ENCODE measurements around the gene SYTL2. TPM values are rescaled to one million over a fixed set of nuclear protein-coding genes. Genes with fewer than 3 reads are reported as not detected.

The SYTL2 gene
- total RNA-seq, 1 experiment from 2014 or later = 5.2 TPM

- Histone ChIP-seq H3K79me2 (ENCODE audit: insufficient read depth, low read length) (no peaks in the 10 kb centered on the region), H3K27me3 (ENCODE audit: insufficient read depth, low read length) (no peaks in the 10 kb centered on the region), H3K56ac (ENCODE audit: insufficient read length, low read depth, low read length) (no peak overlapping the region), H3K27ac (ENCODE audit: insufficient read length, low read depth, low read length) (no peak overlapping the region), H4K91ac (ENCODE audit: insufficient read length, low read depth, low read length) (no peak overlapping the region), H4K20me1 (ENCODE audit: control insufficient read depth, insufficient read depth, insufficient read length) (no peaks in the 10 kb centered on the region), H4K8ac (replicated peaks; ENCODE audit: insufficient read length, low read depth, low read length) (no peak overlapping the region), H3K4me2 (ENCODE audit: insufficient read depth, insufficient read length, low read length) (peak overlapping the region; percentile 42), H3K23me2 (ENCODE audit: insufficient read length, low read depth, low read length, poor library complexity, severe bottlenecking) (no peaks in the 10 kb centered on the region), H2BK5ac (ENCODE audit: insufficient read length, low read length) (no peak overlapping the region), H2BK15ac (ENCODE audit: low read depth, low read length) (no peak overlapping the region), H3K9ac (ENCODE audit: extremely low read depth, insufficient read length, low read length) (no peak overlapping the region), H2BK20ac (ENCODE audit: low read depth, low read length, poor library complexity, severe bottlenecking) (no peak overlapping the region), H2AK5ac (ENCODE audit: insufficient read length, low read length) (no peak overlapping the region), H2AFZ (ENCODE audit: low read length) (peak overlapping the region; percentile 59), H2BK12ac (ENCODE audit: insufficient read length, low read depth, low read length) (no peak overlapping the region), H3K4me1 (ENCODE audit: insufficient read depth, low read length) (peaks cover 13% of the 10 kb centered on the region), H3K4ac (ENCODE audit: low read depth, low read length) (no peak overlapping the region), H4K5ac (ENCODE audit: insufficient read length, low read depth, low read length) (no peak overlapping the region), H2BK120ac (ENCODE audit: low read depth, low read length, poor library complexity, severe bottlenecking) (no peak overlapping the region), H3T11ph (ENCODE audit: low read length) (no peak overlapping the region), H3K79me1 (ENCODE audit: insufficient read depth, low read depth, low read length, poor library complexity, severe bottlenecking) (no peaks in the 10 kb centered on the region), H3K9me3 (ENCODE audit: control insufficient read depth, low read depth, low read length) (no peaks in the 10 kb centered on the region), H3K23ac (ENCODE audit: insufficient read length, low read depth, low read length) (no peak overlapping the region), H3K14ac (ENCODE audit: insufficient read depth, low read length) (no peak overlapping the region), H3K18ac (ENCODE audit: insufficient read length, low read depth, low read length) (no peak overlapping the region)
- peak overlapping the region; percentile 4 to 88 (median 10); a peak in 4 of 7 replicates for H3K27ac Mint-ChIP-seq
- no CpG with 5 or more reads among the region's 6 CpGs for WGBS (ENCODE audit: extremely low coverage, insufficient read length, low lambda C conversion rate)
- H3K27me3 Mint-ChIP-seq (ENCODE audit: low read depth) = peaks cover 2% of the 10 kb centered on the region; the same call in 1 of the 2 replicates
- H3K4me1 Mint-ChIP-seq = peaks cover 30 to 42% of the 10 kb centered on the region in 2 experiments
- no peak for DNase-seq
- no peak for TF ChIP-seq CTCF (conservative IDR thresholded peaks at IDR 0.05)
- H3K36me3 Mint-ChIP-seq (ENCODE audit: insufficient read depth in 1 of 3, low read depth in 3 of 3) = 0 out of 7 replicates have a peak, but pooled peaks cover 0 to 1% (median 0%) of the 10 kb centered on the region in 3 experiments
- no peaks in the 10 kb centered on the region for H3K9me3 Mint-ChIP-seq
- H3K4me3 Mint-ChIP-seq = peak overlapping the region in 1 of 2 experiments; percentile 10; a peak in 1 of 5 replicates
Observed at GRCh38 chr11:85748455-85748891, 62.5 kb downstream of the SYTL2 start.
